Measurements from ENCODE around the gene VILL.
"Not testable (repeated sequence)": the region's sequence is repeated elsewhere in the genome, so short reads cannot be mapped to it uniquely, and the experiment has no call there.

Gene VILL

GRCh38 chr3:38017445-38018295, 27.1 kb downstream of the VILL start:
- no peak for DNase-seq (ENCODE audit: low read depth in 3 of 3)

GRCh38 chr3:38018296-38019266, 28.0 kb downstream of the VILL start:
- no peak for DNase-seq (ENCODE audit: low read depth in 3 of 3)

DNA sequence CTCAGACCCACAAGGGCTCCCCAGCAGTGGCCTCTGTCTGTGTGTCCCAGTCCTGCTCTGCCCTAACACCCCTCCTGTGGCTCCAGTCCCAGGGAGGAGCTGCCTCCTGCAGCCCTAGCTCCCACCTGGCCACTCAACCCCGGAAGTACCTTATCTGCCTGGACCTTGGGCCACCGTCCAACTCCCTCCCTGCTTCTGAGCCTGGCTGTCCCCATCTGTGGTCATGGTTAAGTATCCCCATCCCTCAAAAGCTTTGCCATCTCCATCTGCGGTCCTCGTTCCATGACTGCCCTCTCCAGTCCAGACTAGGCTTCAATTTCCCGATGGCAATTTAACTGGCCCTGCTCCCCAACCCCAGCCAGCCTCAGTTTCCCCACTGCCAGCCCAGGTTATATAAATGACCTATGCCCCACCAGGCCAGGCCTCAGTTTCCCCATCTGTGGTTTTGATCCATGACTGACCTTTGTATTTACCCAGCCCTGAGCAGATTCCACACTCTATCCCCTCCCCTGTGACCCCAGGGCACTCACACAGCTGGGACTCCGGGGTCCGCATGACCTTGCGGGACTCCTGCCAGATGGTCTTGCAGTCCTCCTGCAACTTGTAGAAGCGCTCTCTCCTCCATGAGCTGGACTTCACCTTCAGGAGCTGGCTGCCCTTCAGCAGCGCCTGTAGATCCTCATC, 29.2 kb downstream of the VILL start:
- no peak for DNase-seq (ENCODE audit: low read depth in 3 of 3)

- no peak for DNase-seq (ENCODE audit: low read depth in 3 of 3)
Observed at GRCh38 chr3:38020342-38020726, 29.7 kb downstream of the VILL start.

- no peak for DNase-seq (ENCODE audit: low read depth in 3 of 3)
Observed at GRCh38 chr3:38021196-38021595, 30.6 kb downstream of the VILL start.

DNA sequence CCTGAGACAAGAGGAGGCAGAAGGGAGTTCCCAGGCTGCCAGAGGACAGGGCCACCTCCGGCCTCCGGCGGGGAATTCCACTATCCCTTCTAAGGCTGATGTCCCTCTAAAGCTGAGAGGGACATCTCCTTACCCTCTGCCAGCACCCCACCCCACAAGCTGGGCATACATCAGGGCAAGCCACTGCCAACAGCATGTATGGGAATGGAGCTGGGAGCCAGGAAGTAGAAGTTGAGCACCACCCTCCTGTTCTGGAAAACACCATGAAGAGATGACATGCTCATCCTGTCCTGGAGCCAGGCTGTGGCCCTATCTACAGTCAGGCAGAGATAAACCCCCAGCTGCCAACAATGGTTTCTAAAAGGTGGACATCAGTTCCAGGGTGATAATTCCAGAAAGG, 31.7 kb downstream of the VILL start:
- DNase-seq (ENCODE audit: low read depth in 3 of 3) = no peak

GRCh38 chr3:38022896-38023709, 32.5 kb downstream of the VILL start:
- DNase-seq (ENCODE audit: low read depth in 3 of 3) = no peak

GRCh38 chr3:38026856-38027255, 36.3 kb downstream of the VILL start:
- DNase-seq (ENCODE audit: low read depth in 3 of 3) = no peak

DNA sequence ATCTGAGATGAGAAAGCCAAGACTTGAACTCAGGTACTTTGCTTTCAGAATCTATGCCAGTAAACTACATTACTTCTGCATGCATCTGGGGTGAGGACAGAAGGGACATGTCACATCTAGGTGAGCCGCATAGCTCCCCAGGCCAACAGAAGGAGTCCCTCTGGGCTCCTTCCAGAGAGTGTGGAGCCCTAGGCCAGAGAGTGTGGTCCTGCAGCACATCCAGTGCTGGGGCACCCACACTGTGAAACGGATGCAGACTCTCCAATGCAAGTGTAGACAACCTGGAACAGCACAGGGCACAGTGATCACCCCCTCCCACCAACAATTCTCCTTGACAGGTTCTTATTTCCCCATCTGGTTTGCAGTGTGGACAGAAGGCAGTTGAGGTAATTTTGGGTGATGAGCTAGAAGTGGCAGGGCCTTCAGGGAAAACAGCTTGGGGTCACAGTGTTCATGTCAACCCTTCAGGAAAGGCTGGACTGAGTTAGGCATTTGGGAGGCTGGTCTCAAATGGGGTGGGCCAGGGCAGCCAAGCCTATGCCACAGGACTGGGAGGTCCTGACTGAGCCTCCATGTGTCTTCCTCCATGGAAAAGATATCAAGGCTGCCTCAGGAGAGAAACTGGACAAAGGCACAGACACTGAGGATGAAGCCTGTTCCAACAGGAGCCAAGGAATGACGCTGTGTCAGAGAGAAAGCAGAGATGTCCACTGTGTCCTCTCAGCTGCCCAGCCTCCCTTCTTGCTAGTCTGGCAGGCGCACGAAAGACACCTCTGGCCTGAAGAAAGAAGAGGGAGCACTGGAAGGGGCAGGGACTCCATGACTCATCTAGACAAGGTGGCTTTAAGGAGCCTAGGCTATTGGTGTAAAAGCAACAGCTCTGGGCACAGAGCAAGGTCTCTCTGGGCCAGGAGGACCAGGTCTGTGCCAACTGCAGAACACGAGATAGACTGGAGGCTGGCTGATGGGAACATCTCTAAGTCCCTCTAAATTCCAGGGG, 37.2 kb downstream of the VILL start:
- no peak for DNase-seq (ENCODE audit: low read depth in 3 of 3)

DNA sequence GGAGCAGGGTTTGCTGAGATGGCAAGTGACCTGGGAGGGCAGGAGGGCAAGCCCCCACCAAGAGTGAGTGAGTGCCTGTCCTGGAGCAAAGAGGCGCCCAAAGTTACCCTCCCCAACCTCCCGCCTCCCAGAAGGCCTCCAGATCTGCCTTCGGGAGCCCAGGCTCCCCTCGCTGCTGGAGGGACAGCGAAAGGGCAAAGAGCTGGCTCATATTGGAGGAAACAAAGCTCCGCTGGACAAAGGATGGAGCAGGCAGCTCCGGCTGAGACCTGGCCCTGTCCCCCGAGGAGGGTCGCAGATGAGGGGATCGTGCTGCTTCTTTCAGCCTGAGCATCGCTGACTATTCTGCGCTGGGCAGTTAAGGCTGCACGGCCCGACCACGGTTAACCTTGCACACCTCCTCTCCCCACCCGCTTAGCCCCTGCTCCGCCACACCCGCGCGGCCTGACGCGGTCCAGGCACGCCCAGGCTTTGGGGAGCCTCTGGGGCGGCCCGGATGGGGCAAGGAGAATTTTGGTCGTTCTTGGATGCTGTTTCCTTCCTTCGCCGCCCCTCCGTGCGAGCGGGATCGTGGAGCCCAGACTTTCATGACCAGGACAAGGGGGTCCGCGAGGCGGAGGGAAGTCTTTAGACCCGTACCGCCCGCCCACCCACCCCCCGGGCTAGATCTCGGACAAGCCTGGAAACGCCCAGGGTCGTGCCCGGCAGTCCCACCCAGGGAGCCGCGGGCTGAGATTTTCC, 38.2 kb downstream of the VILL start:
- no peak for DNase-seq (ENCODE audit: low read depth in 3 of 3)

- DNase-seq (ENCODE audit: low read depth in 3 of 3) = no peak
Observed at GRCh38 chr3:38029400-38030125, 39.0 kb downstream of the VILL start, which contains the start of gene PLCD1. TSS of gene PLCD1 (minus strand) at chr3:38029642. CDS start at chr3:38029539, 103 bp downstream.

DNA sequence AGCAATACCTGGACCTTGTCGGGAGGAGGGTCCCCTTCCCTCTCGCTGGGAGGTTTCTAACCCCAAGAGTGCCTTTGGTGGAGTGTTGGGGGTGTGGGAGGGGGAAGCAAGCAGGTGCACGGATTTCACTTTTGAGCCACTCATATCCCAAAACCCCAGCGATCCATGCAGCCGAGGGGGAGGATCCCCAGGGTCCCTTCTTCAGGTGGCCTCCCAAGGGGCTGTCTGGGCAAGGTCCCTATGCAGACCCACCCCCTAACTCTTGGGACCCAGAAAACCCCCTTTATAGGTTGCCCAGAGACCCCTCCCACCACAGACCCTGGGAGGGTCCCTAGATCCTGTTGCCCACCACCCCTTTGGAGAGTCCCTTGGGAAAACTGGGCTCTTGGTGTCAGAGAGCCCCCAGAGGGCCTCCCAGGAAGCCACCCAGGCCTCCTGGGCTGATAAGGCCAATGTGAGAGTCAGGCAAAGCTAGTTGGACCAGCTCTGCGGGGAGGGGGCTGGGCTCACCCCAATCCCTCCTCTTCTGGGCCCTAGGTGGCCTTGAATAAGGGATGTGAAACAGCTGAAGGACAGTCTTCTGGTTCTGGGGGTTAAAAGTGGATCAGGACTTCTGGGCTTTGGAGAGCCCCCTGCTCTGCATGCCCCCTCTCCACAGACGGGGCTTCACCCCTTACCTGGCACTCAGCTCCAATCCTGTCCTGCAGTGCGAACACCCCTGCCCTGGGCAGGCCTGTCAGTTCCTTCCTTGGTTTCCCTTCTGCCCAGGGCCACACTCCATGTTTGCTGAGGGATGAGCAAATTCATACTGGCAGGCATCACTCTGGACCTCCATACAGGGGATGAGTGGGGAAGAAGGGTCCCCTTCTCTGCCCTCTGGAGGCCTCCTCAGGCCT, 39.8 kb downstream of the VILL start:
- DNase-seq (ENCODE audit: low read depth in 3 of 3) = no peak

DNA sequence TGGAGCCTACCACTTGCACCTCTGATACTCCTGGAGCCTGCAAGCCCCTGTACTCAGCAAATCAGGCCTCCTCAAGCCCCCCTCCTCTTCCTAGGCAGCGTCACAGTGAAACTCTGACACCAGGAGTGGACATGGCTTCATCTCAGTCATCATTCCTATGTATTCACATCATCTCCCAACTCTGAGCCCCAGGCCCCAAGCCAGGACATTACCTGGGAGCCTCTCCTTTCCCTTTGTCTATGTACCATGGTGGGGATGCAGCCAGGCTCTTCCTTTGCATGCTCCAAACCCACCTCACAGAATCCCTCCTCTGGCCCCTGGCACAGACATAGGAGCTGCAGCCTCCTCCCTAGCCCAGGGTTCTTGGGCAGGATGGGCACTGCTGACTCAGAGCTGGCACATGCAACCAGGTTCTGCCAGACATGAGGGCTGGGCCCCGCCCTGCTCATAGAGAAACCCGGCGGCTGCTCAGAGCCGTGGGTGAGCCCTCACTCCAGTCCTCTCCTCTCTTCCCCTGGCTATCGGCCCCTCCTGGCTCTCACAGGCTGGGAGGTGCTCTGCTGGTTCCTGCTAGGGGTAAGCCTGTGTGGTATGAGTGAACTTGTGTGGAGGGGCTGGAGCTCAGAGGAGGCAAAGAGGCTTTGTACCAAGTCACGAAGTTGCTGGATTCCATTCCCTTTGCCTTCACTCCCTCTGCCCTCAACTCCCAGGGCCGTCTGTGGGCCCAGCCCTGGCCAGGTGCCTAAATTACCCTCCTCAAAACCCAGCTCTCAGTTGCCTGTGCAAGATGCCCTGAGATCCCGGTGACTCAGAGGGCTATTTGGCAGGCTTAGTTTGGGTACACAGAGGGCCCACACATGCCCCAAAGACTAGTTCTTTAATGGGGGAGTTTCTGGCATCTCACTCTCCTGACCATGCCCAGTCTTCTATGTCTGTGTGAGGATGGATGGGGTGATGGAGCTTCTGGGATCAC, 40.7 kb downstream of the VILL start:
- peak in 1 of 3 donors; percentile 21 for DNase-seq (ENCODE audit: low read depth in 3 of 3)

GRCh38 chr3:38032328-38032865, 41.8 kb downstream of the VILL start:
- DNase-seq (ENCODE audit: low read depth in 3 of 3) = no peak

DNA sequence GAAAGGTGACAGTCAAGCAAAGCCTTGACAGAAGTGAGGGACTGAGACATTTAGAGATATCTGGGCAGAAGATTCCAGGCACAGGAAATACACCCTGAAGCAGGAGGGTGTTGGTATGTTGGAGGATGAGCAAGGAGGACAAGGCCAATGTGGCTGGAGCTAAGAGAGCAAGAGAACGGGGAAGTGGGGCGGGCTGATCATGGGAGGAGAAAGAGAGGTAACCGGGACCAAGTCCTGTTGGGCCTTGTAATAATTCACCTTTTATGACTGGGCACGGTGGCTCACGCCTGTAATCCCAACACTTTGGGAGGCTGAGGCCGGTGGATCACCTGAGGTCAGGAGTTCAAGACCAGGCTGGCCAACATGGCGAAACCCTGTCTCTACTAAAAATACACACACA, 43.0 kb downstream of the VILL start:
- DNase-seq (ENCODE audit: low read depth in 3 of 3) = not testable (repeated sequence)

- DNase-seq (ENCODE audit: low read depth in 3 of 3) = not testable (repeated sequence)
Observed at GRCh38 chr3:38034335-38034734, 43.7 kb downstream of the VILL start.

Measured in stimulated activated CD4-positive, alpha-beta T cell treated with anti-CD3 and anti-CD28 coated beads, TNF-alpha, amount 100 ng/mL, for 48 hours (primary cell).